GM12878 (cell line): ENCODE measurements around the gene ALS2. TPM values are rescaled to one million over a fixed set of nuclear protein-coding genes. Genes with fewer than 3 reads are reported as not detected.
"Not testable (repeated sequence)": the region's sequence is repeated elsewhere in the genome, so short reads cannot be mapped to it uniquely, and the experiment has no call there.

Experiments used
- ATAC-seq: fragments of 200-7000 bp; cut with Tn5 transposase; 3 replicates; pipeline ENCODE4 v1.9.1; 2020; ENCODE audit warnings: mild to moderate bottlenecking, moderate library complexity
- BruUV-seq: library from RNA; stranded (reverse); fragments of 400-500 nt; replicated peaks from 2 replicates; lab custom pipeline; 2021; lab: Mats Ljungman, UMichigan
- CTCF ChIA-PET: fragments of 300-600 bp; sonication (Branson Sonifier 250); formaldehyde crosslinking; extraction: SDS; loops from one replicate; lab custom pipeline; 2021; ENCODE audit warnings: inconsistent platforms; lab: Yijun Ruan, JAX
- POLR2A ChIA-PET: fragments of 350-600 bp; formaldehyde crosslinking; extraction: SDS; loops from one replicate; lab custom pipeline; 2021; ENCODE audit warnings: inconsistent platforms; lab: Charles Lee
- RAD21 ChIA-PET: fragments of 300-600 bp; sonication (Branson Sonifier 250); formaldehyde crosslinking; loops from one replicate; lab custom pipeline; 2023; ENCODE audit warnings: antibody characterized with exemption; ENCODE audit not compliant: unreplicated experiment; lab: Charles Lee
- SMC1A ChIA-PET: fragments of 300-600 bp; sonication (Branson Sonifier 250); formaldehyde crosslinking; loops from one replicate; lab custom pipeline; 2023; ENCODE audit not compliant: unreplicated experiment, uncharacterized antibody; lab: Charles Lee
- DNase-seq: peaks from one replicate; pipeline ENCODE4 v3.0.0-alpha.2; 2011; ENCODE audit warnings: low read depth, low spot score
- FAIRE-seq: peaks from 3 replicates; lab custom pipeline; 2011; peaks lifted over from hg19 to GRCh38; lab: Jason Lieb, UNC
- H2AFZ ChIP-seq: 2 replicates; pipeline ENCODE4 v1.6.0; 2011; ENCODE audit warnings: low read depth, low read length, control low read depth; ENCODE audit not compliant: control insufficient read depth
- H3K27ac ChIP-seq: 2 replicates; pipeline ENCODE4 v1.5.1; 2011; ENCODE audit warnings: control low read depth; ENCODE audit not compliant: control insufficient read depth, insufficient read depth
- H3K27me3 ChIP-seq, 2 experiments: replicated peaks in 1 of 2; 2 replicates each; pipeline versions ENCODE4 v1.6.0 to v1.6.1; 2011; ENCODE audit warnings: low read length in 1 of 2; ENCODE audit not compliant: control insufficient read depth in 2 of 2, insufficient read depth in 2 of 2
- H3K36me3 ChIP-seq, 2 experiments: 2 replicates each; pipeline ENCODE4 v1.5.1; 2011; ENCODE audit warnings: low read length in 1 of 2; ENCODE audit not compliant: control insufficient read depth in 2 of 2, insufficient read depth in 2 of 2
- H3K4me1 ChIP-seq: 2 replicates; pipeline ENCODE4 v1.6.1; 2011; ENCODE audit warnings: mild to moderate bottlenecking, low read length, moderate library complexity, mixed read lengths; ENCODE audit not compliant: control insufficient read depth, insufficient read depth
- H3K4me2 ChIP-seq: 2 replicates; pipeline ENCODE4 v1.6.0; 2011; ENCODE audit warnings: control low read depth; ENCODE audit not compliant: control insufficient read depth, insufficient read depth
- H3K4me3 ChIP-seq: fragments of 200-600 bp; sonication (generic); 2 replicates; pipeline ENCODE4 v1.5.1; 2016
- H3K79me2 ChIP-seq: 2 replicates; pipeline ENCODE4 v1.6.0; 2011; ENCODE audit warnings: low read length; ENCODE audit not compliant: control insufficient read depth, insufficient read depth
- H3K9ac ChIP-seq: 2 replicates; pipeline ENCODE4 v1.8.0; 2011; ENCODE audit warnings: low read length, control low read depth, mixed read lengths; ENCODE audit not compliant: control insufficient read depth, insufficient read depth
- H3K9me3 ChIP-seq: replicated peaks from 3 replicates; pipeline ENCODE4 v1.5.1; 2011; ENCODE audit warnings: mild to moderate bottlenecking, low read length; ENCODE audit not compliant: control insufficient read depth, insufficient read depth
- H4K20me1 ChIP-seq: 2 replicates; pipeline ENCODE4 v1.6.0; 2011; ENCODE audit not compliant: control insufficient read depth, insufficient read depth
- BHLHE40 ChIP-seq, 2 experiments: fragments of 450-650 bp in 1 of 2; IDR thresholded peaks; 2 replicates each; pipeline ENCODE4 v1.6.1; 2011 to 2017; ENCODE audit warnings: low read depth in 2 of 2, borderline replicate concordance in 1 of 2, improper control_type of control experiment in 1 of 2, low read length in 1 of 2, mild to moderate bottlenecking in 1 of 2
- CTCF ChIP-seq, 3 experiments: IDR thresholded peaks in 2 of 3; conservative IDR thresholded peaks in 1 of 3; 2 replicates each; pipeline ENCODE4 v1.5.1; 2011; ENCODE audit warnings: low read depth in 3 of 3, low read length in 3 of 3, mild to moderate bottlenecking in 3 of 3, control low read depth in 2 of 3, moderate library complexity in 2 of 3, inconsistent platforms in 1 of 3, mixed read lengths in 1 of 3; ENCODE audit not compliant: control insufficient read depth in 2 of 3, insufficient read depth in 1 of 3; ENCODE audit errors: extremely low read depth in 1 of 3
- RAD21 ChIP-seq: IDR thresholded peaks from 2 replicates; pipeline ENCODE4 v1.6.1; 2011; ENCODE audit warnings: mild to moderate bottlenecking, low read depth, low read length, moderate library complexity; ENCODE audit not compliant: insufficient read depth
- RUNX3 ChIP-seq: IDR thresholded peaks from 2 replicates; pipeline ENCODE4 v1.6.1; 2012; ENCODE audit warnings: low read length, inconsistent platforms
- SMC3 ChIP-seq: IDR thresholded peaks from 2 replicates; pipeline ENCODE4 v1.6.1; 2011; ENCODE audit warnings: low read length, improper control_type of control experiment, borderline replicate concordance
- YY1 ChIP-seq: IDR thresholded peaks from 2 replicates; pipeline ENCODE4 v1.6.1; 2011; ENCODE audit warnings: low read depth, mild to moderate bottlenecking, low read length
- ZNF217 ChIP-seq: fragments of 450-650 bp; IDR thresholded peaks from 2 replicates; pipeline ENCODE4 v1.6.1; 2017; ENCODE audit warnings: antibody characterized with exemption, mild to moderate bottlenecking
- ZNF687 ChIP-seq: fragments of 450-650 bp; IDR thresholded peaks from 2 replicates; pipeline ENCODE4 v1.6.1; 2017; ENCODE audit warnings: mild to moderate bottlenecking, moderate library complexity
- WGBS: methylation state at CpG from one replicate; pipeline ENCODE4 v1.1.6; 2016; ENCODE audit warnings: low lambda C conversion rate; ENCODE audit not compliant: insufficient replicate concordance, insufficient coverage; ENCODE audit errors: missing lambda C conversion rate; 5-methylcytosine and 5-hydroxymethylcytosine counted together
- in situ Hi-C: fragments of 300-500 bp; cut with MboI; formaldehyde crosslinking; loops from 9 replicates; pipeline ENCODE4 v1.14.3; 2018; ENCODE audit warnings: mixed read lengths
- intact Hi-C: fragments of 100-400 bp; cut with micrococcal nuclease; formaldehyde crosslinking; loops from one replicate; pipeline ENCODE4 v1.14.2; 2022; ENCODE audit not compliant: unreplicated experiment
- polyA plus RNA-seq, 11 experiments: library from polyadenylated mRNA; depleted of rRNA in 4 of 11; unstranded in 6 of 11; stranded (reverse) in 5 of 11; fragments of >200 nt; fragmentation: Nextera tagmentation in 4 of 11; fragmentation: Illumina TruSeq in 1 of 11; extraction: Ambion mirVana in 4 of 11; extraction: Trizol in 1 of 11; gene quantifications; 1 replicate in 1 of 11; 2 replicates in 10 of 11; pipeline versions ENCODE4 v1.2.1 to v1.2.3, GENCODE V29; 2011 to 2016; ENCODE audit warnings: inconsistent platforms in 2 of 11, missing spikeins in 2 of 11, low read depth in 1 of 11
- total RNA-seq, 4 experiments: library from RNA; depleted of rRNA in 3 of 4; stranded (reverse); fragments of >200 nt in 3 of 4; fragmentation: Illumina TruSeq in 1 of 4; extraction: Trizol in 1 of 4; gene quantifications; 2 replicates each; pipeline versions ENCODE4 v1.2.1 to v1.2.3, GENCODE V29; 2013 to 2021

ALS2 gene
- total and polyA plus RNA-seq, 10 of the 15 experiments (the other 5 are each of a cell fraction or from before 2014, with no cell fraction given), result 2.4 to 10.4 (median 7.7) TPM

- TF ChIP-seq ZNF687 (no peak), YY1 (no peak), ZNF217 (no peak), RUNX3 (no peak)
These were observed 25.9 kb upstream of the ALS2 start, which contains the start of gene CDK15 (continued) for GRCh38 chr2:201806442-201807170.

GRCh38 chr2:201798914-201799285, 18.2 kb upstream of the ALS2 start:
- H3K79me2 ChIP-seq, H3K4me1 ChIP-seq, H3K9me3 ChIP-seq, DNase-seq, FAIRE-seq, H3K4me2 ChIP-seq, in situ Hi-C loops, H3K27ac ChIP-seq, H3K36me3 ChIP-seq, H3K9ac ChIP-seq, POLR2A ChIA-PET, H3K4me3 ChIP-seq, RAD21 ChIA-PET, H3K27me3 ChIP-seq, H4K20me1 ChIP-seq, CTCF ChIA-PET, SMC1A ChIA-PET, H2AFZ ChIP-seq, BruUV-seq: not testable (repeated sequence)
- TF ChIP-seq RAD21, result peak; percentile 35
- TF ChIP-seq SMC3, result peak; percentile 18; the same call in 1 of the 2 replicates
- TF ChIP-seq BHLHE40 (IDR thresholded peaks at IDR 0.05; ENCODE audit: borderline replicate concordance in 1 of 2, low read depth in 2 of 2, low read length in 1 of 2), result peak in 1 of 2 experiments; percentile 38; a peak in 1 of 4 replicates
- TF ChIP-seq CTCF (IDR thresholded peaks at IDR 0.05 in 2 of 3, conservative IDR thresholded peaks at IDR 0.05 in 1 of 3; ENCODE audit: control insufficient read depth in 2 of 3, extremely low read depth in 1 of 3, insufficient read depth in 1 of 3, low read depth in 3 of 3, low read length in 3 of 3), result peak; percentile 22 to 41 (median 30); a peak in 3 of 6 replicates
- peak; percentile 51; the same call in 2 of the 3 replicates for ATAC-seq
- intact Hi-C loops, result loop anchor here (5.0 kb wide), 2 partner anchors 58 to 263 kb away; no protein-coding TSS in a partner anchor
- WGBS, result 0% methylated on average over 2 of the region's 2 CpGs
